C4-2B (cell line): ENCODE measurements around the gene DPH7.
"Not testable (repeated sequence)": the region's sequence is repeated elsewhere in the genome, so short reads cannot be mapped to it uniquely, and the experiment has no call there.

Source experiments
- H3K27ac ChIP-seq: fragments of 450-650 bp; 2 replicates; pipeline ENCODE4 v1.5.1; 2017
- ZFX ChIP-seq: fragments of 450-650 bp; IDR thresholded peaks from 2 replicates; pipeline ENCODE4 v1.6.1; 2017
- TF ChIP-seq, protein P1 (sequence below): fragments of 450-650 bp; conservative IDR thresholded peaks from 2 replicates; pipeline ENCODE4 v1.5.1; 2017; ENCODE audit warnings: mild to moderate bottlenecking

DPH7 gene

DNA sequence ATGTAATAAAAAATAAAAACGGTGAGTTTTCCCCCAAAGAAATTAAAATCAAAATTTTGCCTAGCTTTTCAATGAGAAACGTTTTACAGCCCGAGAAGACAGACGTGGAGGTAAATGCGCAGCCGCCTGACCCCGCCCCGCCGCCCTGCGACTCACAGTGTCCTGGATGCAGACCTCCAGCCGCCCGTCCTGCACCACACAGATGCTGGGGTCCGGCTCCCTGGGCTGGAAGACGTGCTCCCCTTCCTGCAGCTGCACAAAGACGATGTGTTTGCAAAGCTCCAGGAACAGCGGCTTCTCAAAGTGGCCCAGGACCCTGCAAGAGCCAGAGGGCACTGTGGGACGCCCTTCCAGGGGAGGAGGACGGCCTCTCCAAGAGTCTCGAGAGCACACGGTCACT is 36.2 kb downstream of the DPH7 start:
- no peak overlapping the region for H3K27ac ChIP-seq
- no peak for TF ChIP-seq ZFX
- TF ChIP-seq, protein P1, sequence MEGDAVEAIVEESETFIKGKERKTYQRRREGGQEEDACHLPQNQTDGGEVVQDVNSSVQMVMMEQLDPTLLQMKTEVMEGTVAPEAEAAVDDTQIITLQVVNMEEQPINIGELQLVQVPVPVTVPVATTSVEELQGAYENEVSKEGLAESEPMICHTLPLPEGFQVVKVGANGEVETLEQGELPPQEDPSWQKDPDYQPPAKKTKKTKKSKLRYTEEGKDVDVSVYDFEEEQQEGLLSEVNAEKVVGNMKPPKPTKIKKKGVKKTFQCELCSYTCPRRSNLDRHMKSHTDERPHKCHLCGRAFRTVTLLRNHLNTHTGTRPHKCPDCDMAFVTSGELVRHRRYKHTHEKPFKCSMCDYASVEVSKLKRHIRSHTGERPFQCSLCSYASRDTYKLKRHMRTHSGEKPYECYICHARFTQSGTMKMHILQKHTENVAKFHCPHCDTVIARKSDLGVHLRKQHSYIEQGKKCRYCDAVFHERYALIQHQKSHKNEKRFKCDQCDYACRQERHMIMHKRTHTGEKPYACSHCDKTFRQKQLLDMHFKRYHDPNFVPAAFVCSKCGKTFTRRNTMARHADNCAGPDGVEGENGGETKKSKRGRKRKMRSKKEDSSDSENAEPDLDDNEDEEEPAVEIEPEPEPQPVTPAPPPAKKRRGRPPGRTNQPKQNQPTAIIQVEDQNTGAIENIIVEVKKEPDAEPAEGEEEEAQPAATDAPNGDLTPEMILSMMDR = no peak

- no peak for TF ChIP-seq ZFX
- TF ChIP-seq, protein P1 = no peak
- H3K27ac ChIP-seq = no peak overlapping the region
Observed at GRCh38 chr9:137540536-137540935, 38.2 kb downstream of the DPH7 start.

GRCh38 chr9:137538058-137538457 is 40.7 kb downstream of the DPH7 start:
- H3K27ac ChIP-seq = no peak overlapping the region
- TF ChIP-seq, protein P1 = no peak
- no peak for TF ChIP-seq ZFX

DNA sequence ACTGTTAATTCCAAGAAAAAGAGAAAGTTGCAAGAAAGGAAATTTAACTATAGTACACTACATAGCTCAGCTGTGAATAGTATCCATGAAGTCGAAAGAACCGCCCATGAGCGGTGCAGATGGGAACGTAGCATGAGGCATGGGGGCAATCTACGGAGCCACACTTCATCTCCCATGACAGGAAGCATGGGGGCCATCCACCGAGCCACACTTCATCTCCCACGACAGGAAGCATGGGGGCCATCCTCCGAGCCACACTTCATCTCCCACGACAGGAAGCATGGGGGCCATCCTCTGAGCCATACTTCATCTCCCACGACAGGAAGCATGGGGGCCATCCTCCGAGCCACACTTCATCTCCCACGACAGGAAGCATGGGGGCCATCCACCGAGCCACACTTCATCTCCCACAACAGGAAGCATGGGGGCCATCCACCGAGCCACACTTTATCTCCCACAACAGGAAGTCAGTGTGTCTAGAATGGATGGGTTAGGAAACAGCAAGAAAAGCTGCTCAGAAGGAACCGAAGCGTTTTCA is 42.1 kb downstream of the DPH7 start:
- not testable (repeated sequence) for H3K27ac ChIP-seq

DNA sequence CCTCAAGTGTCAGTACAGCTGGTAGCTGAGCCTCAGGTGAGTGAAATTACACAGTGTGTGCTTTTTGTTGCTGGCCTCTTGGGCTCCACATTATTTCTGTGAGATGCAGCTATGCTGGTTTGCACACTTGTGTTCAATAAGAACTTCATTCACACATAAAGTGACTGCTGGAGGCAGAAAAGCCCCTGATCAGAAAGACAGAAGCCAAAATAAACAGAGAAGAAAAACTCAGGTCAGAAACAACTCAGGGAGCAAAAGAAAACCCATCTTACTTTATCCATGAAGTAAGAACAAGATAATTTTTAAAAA is 43.7 kb downstream of the DPH7 start:
- TF ChIP-seq, protein P1 = no peak; the same call in 1 of the 2 replicates
- TF ChIP-seq ZFX = no peak
- H3K27ac ChIP-seq = peak overlapping the region; percentile 28

DNA sequence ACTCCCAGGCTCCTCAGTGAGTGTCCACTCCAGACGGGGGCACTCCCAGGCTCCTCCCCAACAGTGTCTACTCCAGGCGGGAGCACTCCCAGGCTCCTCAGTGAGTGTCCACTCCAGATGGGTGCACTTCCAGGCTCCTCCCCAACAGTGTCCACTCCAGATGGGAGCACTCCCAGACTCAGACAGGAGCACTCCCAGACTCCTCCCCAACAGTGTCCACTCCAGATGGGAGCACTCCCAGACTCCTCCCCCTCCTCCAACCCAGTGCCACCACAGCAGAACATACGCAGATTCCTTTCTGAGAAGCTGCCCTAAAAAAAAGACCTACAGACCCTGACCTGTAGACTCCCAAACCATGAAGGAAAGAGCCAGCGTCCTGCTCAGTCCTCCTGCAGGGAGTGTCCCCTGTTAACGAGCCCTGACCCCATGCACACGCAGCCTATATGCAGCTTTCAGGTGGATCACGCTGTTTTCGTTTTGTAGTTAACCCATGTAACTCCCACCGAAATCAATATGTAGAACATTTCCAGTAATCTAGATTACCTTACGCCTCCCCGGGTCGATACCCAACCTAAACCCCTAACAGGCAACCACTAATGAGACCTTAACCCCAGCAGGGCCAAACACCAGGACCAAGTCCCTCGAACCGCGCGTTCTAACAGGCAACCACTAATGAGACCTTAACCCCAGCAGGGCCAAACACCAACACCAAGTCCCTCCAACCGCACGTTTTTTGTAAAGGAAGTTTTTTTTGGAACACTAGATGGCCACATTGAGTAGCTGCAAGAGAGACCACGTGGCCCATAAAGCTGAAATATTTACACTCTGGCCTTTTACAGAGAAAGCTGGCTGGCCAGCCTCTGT is 44.2 kb downstream of the DPH7 start:
- H3K27ac ChIP-seq = peak overlapping the region; percentile 28
- TF ChIP-seq, protein P1 = peak; percentile 94
- TF ChIP-seq ZFX = no peak

DNA sequence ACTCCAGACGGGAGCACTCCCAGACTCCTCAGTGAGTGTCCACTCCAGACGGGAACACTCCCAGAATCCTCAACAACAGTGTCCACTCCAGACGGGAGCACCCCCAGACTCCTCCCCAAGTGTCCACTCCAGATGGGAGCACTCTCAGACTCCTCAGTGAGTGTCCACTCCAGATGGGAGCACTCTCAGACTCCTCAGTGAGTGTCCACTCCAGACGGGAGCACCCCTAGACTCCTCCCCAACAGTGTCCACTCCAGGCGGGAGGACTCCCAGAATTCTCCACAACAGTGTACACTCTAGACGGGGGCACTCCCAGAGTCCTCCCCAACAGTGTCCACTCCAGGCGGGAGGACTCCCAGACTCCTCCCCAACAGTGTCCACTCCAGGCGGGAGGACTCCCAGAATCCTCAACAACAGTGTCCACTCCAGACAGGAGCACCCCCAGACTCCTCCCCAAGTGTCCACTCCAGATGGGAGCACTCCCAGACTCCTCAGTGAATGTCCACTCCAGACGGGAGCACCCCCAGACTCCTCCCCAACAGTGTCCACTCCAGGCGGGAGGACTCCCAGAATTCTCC is 45.7 kb downstream of the DPH7 start:
- not testable (repeated sequence) for H3K27ac ChIP-seq

DNA sequence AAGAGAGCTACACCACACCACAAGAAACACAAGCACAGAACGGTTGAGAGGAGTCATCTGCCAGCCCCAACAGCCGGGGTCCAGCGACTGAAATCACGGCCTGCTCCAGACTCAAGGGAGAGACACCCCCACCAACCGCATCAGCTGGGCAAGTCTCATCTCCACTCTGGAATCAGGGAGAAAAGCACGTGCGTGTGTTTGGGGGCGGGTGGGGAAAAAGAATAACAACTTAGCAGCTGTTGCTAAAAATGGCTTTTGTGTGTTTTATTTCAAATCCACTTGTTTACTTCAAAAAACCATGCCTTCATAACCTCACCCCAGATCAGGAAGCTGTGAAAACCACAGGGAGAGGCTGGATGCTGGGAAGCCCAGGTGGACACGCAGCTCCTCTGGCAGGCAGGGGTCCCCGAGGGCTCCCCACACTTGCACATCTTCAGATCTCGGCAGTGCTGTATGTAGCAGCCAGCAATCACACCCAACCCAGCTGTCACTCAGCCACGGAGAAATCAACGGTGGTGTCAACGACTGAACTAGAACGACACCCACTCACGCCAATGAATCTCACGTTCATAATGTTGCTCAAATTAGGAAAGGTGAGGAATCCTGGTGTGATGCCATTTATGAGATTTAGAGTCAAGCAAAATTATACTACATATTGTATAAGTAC is 47.5 kb downstream of the DPH7 start:
- no peak overlapping the region for H3K27ac ChIP-seq
- TF ChIP-seq ZFX = no peak
- TF ChIP-seq, protein P1 = no peak
